GM21717 (cell line): ENCODE data around the gene DMD.
"Not testable (repeated sequence)": the region's sequence is repeated elsewhere in the genome, so short reads cannot be mapped to it uniquely, and the experiment has no call there.

Experiments used
- ATAC-seq: cut with Tn5 transposase; IDR thresholded peaks from one replicate; pipeline ENCODE4 v1.9.1; 2021; ENCODE audit warnings: mild to moderate bottlenecking, moderate library complexity; ENCODE audit not compliant: unreplicated experiment

The DMD gene

GRCh38 chrX:32644476-32645245 is 566.7 kb downstream of the DMD start:
- no peak for ATAC-seq

GRCh38 chrX:32642283-32642682 is 569.1 kb downstream of the DMD start:
- ATAC-seq = no peak

GRCh38 chrX:32618154-32618553 is 593.2 kb downstream of the DMD start:
- no peak for ATAC-seq

GRCh38 chrX:32614707-32615106 is 596.6 kb downstream of the DMD start:
- ATAC-seq = no peak

- ATAC-seq = no peak
Observed at GRCh38 chrX:32599156-32599555, 612.2 kb downstream of the DMD start.

GRCh38 chrX:32598707-32599106 is 612.6 kb downstream of the DMD start:
- ATAC-seq = no peak

GRCh38 chrX:32597777-32598176 is 613.6 kb downstream of the DMD start:
- no peak for ATAC-seq

GRCh38 chrX:32592786-32593185 is 618.6 kb downstream of the DMD start:
- no peak for ATAC-seq

- ATAC-seq = no peak
Observed at GRCh38 chrX:32591589-32591988, 619.8 kb downstream of the DMD start.

- ATAC-seq = no peak
Observed at GRCh38 chrX:32582729-32583128, 628.6 kb downstream of the DMD start.

- ATAC-seq = no peak
Observed at GRCh38 chrX:32576885-32577284, 634.5 kb downstream of the DMD start.

GRCh38 chrX:32572644-32573043 is 638.7 kb downstream of the DMD start:
- ATAC-seq = no peak

GRCh38 chrX:32571579-32571978 is 639.8 kb downstream of the DMD start:
- no peak for ATAC-seq

- ATAC-seq = no peak
Observed at GRCh38 chrX:32562261-32562660, 649.1 kb downstream of the DMD start.

- no peak for ATAC-seq
Observed at GRCh38 chrX:32545101-32545500, 666.2 kb downstream of the DMD start.

- no peak for ATAC-seq
Observed at GRCh38 chrX:32538554-32538953, 672.8 kb downstream of the DMD start.

GRCh38 chrX:32533848-32534247 is 677.5 kb downstream of the DMD start:
- ATAC-seq = peak; percentile 80

GRCh38 chrX:32532262-32532661 is 679.1 kb downstream of the DMD start:
- ATAC-seq = no peak

- ATAC-seq = no peak
Observed at GRCh38 chrX:32530802-32531403, 680.4 kb downstream of the DMD start.

GRCh38 chrX:32528451-32528850 is 682.9 kb downstream of the DMD start:
- ATAC-seq = not testable (repeated sequence)

GRCh38 chrX:32525234-32525633 is 686.1 kb downstream of the DMD start:
- ATAC-seq = no peak

GRCh38 chrX:32524385-32524784 is 687.0 kb downstream of the DMD start:
- ATAC-seq = no peak

- ATAC-seq = no peak
Observed at GRCh38 chrX:32520789-32521188, 690.6 kb downstream of the DMD start.
